H1 (cell line): ENCODE data around the gene CERKL. TPM values are rescaled to one million over a fixed set of nuclear protein-coding genes. Genes with fewer than 3 reads are reported as not detected.

ENCODE experiments used
- BCL11A ChIP-seq, 2 experiments: IDR thresholded peaks; one replicate each; pipeline ENCODE4 v1.6.1; 2011; ENCODE audit warnings: low read depth in 2 of 2, low read length in 2 of 2, mild to moderate bottlenecking in 2 of 2
- FOSL1 ChIP-seq: IDR thresholded peaks from 2 replicates; pipeline ENCODE4 v1.6.1; 2011; ENCODE audit warnings: mild to moderate bottlenecking, low read depth, low read length, moderate library complexity; ENCODE audit not compliant: insufficient read depth
- KDM1A ChIP-seq: fragments of 200-600, 300-600 bp; sonication (generic); IDR thresholded peaks from 2 replicates; pipeline ENCODE4 v1.7.1; 2016; ENCODE audit warnings: mild to moderate bottlenecking, low read length, borderline replicate concordance
- SIN3A ChIP-seq, 2 experiments: IDR thresholded peaks in 1 of 2; conservative IDR thresholded peaks in 1 of 2; 2 replicates each; pipeline ENCODE4 v1.6.1; 2011 to 2012; ENCODE audit warnings: low read length in 2 of 2, improper control_type of control experiment in 1 of 2, low read depth in 1 of 2, mild to moderate bottlenecking in 1 of 2
- polyA plus RNA-seq, 7 experiments: library from polyadenylated mRNA; depleted of rRNA in 3 of 7; stranded (reverse) in 5 of 7; unstranded in 2 of 7; fragments of >200 nt in 5 of 7; fragments of 200-250 nt in 2 of 7; gene quantifications; 1 replicate in 5 of 7; 2 replicates in 1 of 7; 4 replicates in 1 of 7; pipeline versions ENCODE4 v1.2.1 to v1.2.3, GENCODE V29; 2011 to 2013; ENCODE audit warnings: missing spikeins in 2 of 7, mixed read lengths in 2 of 7
- total RNA-seq: library from RNA; stranded (reverse); fragmentation: NEBNext Ultra II Directional; extraction: Animal tissue kit (Norgen Biotek cat#: 25700); gene quantifications from 2 replicates; pipeline ENCODE4 v1.2.1, GENCODE V29; 2021

Gene CERKL
- total and polyA plus RNA-seq, 2 of the 8 experiments (the other 6 are each of a cell fraction or from before 2014, with no cell fraction given), result 0.05 TPM; not detected in 1

- TF ChIP-seq FOSL1, result no peak
- no peak for TF ChIP-seq SIN3A (conservative IDR thresholded peaks at IDR 0.05 in 1 of 2, IDR thresholded peaks at IDR 0.05 in 1 of 2; ENCODE audit: low read depth in 1 of 2, low read length in 2 of 2)
- TF ChIP-seq BCL11A (IDR thresholded peaks at IDR 0.05; ENCODE audit: low read depth in 2 of 2, low read length in 2 of 2), result no peak
- no peak for TF ChIP-seq KDM1A
Measured at GRCh38 chr2:181646415-181646987, 10.4 kb downstream of the CERKL start (continued).
